HepG2 (cell line): Measurements from ENCODE around the gene ZNF221. TPM values are rescaled to one million over a fixed set of nuclear protein-coding genes. Genes with fewer than 3 reads are reported as not detected.

ENCODE experiments used
- ATAC-seq: fragments of 200-7000 bp; cut with Tn5 transposase; 3 replicates; pipeline ENCODE4 v1.9.1; 2020; ENCODE audit warnings: mild to moderate bottlenecking, moderate library complexity
- BruUV-seq: library from RNA; stranded (reverse); fragments of 400-500 nt; replicated peaks from 2 replicates; lab custom pipeline; 2021; lab: Mats Ljungman, UMichigan
- CTCF ChIA-PET: fragments of 300-600 bp; formaldehyde crosslinking; extraction: SDS; loops from one replicate; lab custom pipeline; 2021; ENCODE audit warnings: low total read pairs, inconsistent platforms, low intra/inter-chr PET ratio; lab: Yijun Ruan, JAX
- POLR2A ChIA-PET: fragments of 350-600 bp; sonication (Branson Sonifier 250); formaldehyde crosslinking; loops from one replicate; lab custom pipeline; 2020; ENCODE audit warnings: antibody characterized with exemption, inconsistent platforms; lab: Yijun Ruan, JAX
- DNase-seq: peaks from one replicate; pipeline ENCODE4 v3.0.0-alpha.2; 2015; ENCODE audit warnings: low spot score
- FAIRE-seq: peaks from 3 replicates; lab custom pipeline; 2011; peaks lifted over from hg19 to GRCh38; lab: Jason Lieb, UNC
- H2AFZ ChIP-seq: one replicate; pipeline ENCODE4 v1.6.1; 2011; ENCODE audit warnings: low read length, inconsistent platforms
- H3K27ac ChIP-seq: fragments of 300-600 bp; 3 replicates; pipeline ENCODE4 v1.8.0; 2011; ENCODE audit warnings: mixed run types, mild to moderate bottlenecking, mixed read lengths, low read length, inconsistent platforms; ENCODE audit not compliant: insufficient read depth; ENCODE audit errors: extremely low read length
- H3K27me3 ChIP-seq, 2 experiments: fragments of 200-600 bp in 1 of 2; 2 replicates in 1 of 2; 3 replicates in 1 of 2; pipeline versions ENCODE4 v1.6.0 to v1.8.0; 2011; ENCODE audit warnings: low read length in 2 of 2, mild to moderate bottlenecking in 2 of 2, moderate library complexity in 2 of 2, inconsistent platforms in 1 of 2; ENCODE audit not compliant: insufficient read depth in 2 of 2, control insufficient read depth in 1 of 2
- H3K36me3 ChIP-seq, 2 experiments: fragments of 200-600 bp in 1 of 2; replicated peaks in 1 of 2; 2 replicates in 1 of 2; 3 replicates in 1 of 2; pipeline versions ENCODE4 v1.5.1 to v1.8.0; 2011; ENCODE audit warnings: low read length in 2 of 2, inconsistent platforms in 1 of 2; ENCODE audit not compliant: insufficient read depth in 2 of 2, control insufficient read depth in 1 of 2
- H3K4me1 ChIP-seq: 2 replicates; pipeline ENCODE4 v1.5.1; 2012; ENCODE audit warnings: low read length, inconsistent platforms; ENCODE audit not compliant: insufficient read depth
- H3K4me2 ChIP-seq: 2 replicates; pipeline ENCODE4 v1.6.0; 2011; ENCODE audit warnings: low read depth, low read length, inconsistent platforms
- H3K4me3 ChIP-seq, 3 experiments: fragments of 200-600 bp in 1 of 3; sonication (generic), shearing (Covaris generic) in 1 of 3; replicated peaks in 1 of 3; 2 replicates each; pipeline ENCODE4 v1.5.1; 2011 to 2016; ENCODE audit warnings: low read length in 3 of 3, inconsistent platforms in 2 of 3, low read depth in 2 of 3, mild to moderate bottlenecking in 2 of 3, control low read depth in 1 of 3, mixed read lengths in 1 of 3; ENCODE audit not compliant: insufficient read depth in 1 of 3
- H3K79me2 ChIP-seq: one replicate; pipeline ENCODE4 v1.6.1; 2011; ENCODE audit warnings: low read length, inconsistent platforms; ENCODE audit not compliant: insufficient read depth
- H3K9ac ChIP-seq: 2 replicates; pipeline ENCODE4 v1.6.0; 2011; ENCODE audit warnings: mild to moderate bottlenecking, low read depth, low read length, inconsistent platforms; ENCODE audit not compliant: insufficient read depth
- H3K9me3 ChIP-seq: 2 replicates; pipeline ENCODE4 v1.5.1; 2012; ENCODE audit warnings: mild to moderate bottlenecking, low read length
- H4K20me1 ChIP-seq: 2 replicates; pipeline ENCODE4 v1.6.0; 2011; ENCODE audit warnings: inconsistent platforms, mild to moderate bottlenecking, low read length, moderate library complexity; ENCODE audit not compliant: insufficient read depth
- CEBPB ChIP-seq: IDR thresholded peaks from 2 replicates; pipeline ENCODE4 v1.6.1; 2011; ENCODE audit warnings: low read depth, low read length, improper control_type of control experiment, borderline replicate concordance
- FOXA3 ChIP-seq: IDR thresholded peaks from 2 replicates; pipeline ENCODE4 v1.6.1; 2016; ENCODE audit warnings: missing genetic modification reagents, missing compliant biosample characterization
- FOXP1 ChIP-seq, 2 experiments: fragments of 450-650 bp in 1 of 2; IDR thresholded peaks; 2 replicates each; pipeline ENCODE4 v1.6.1; 2017 to 2018; ENCODE audit warnings: antibody characterized with exemption in 1 of 2
- HNF4G ChIP-seq, 2 experiments: sonication (generic) in 1 of 2; formaldehyde crosslinking in 1 of 2; IDR thresholded peaks; 2 replicates each; pipeline versions ENCODE4 v1.4.0 to v1.6.1; 2011 to 2020; ENCODE audit warnings: borderline replicate concordance in 2 of 2, low read depth in 2 of 2, mild to moderate bottlenecking in 2 of 2, low read length in 1 of 2, missing genetic modification reagents in 1 of 2, moderate library complexity in 1 of 2
- HOMEZ ChIP-seq: IDR thresholded peaks from 2 replicates; pipeline ENCODE4 v1.6.1; 2016; ENCODE audit warnings: low read depth
- HOXD1 ChIP-seq: sonication (generic); formaldehyde crosslinking; IDR thresholded peaks from 2 replicates; pipeline ENCODE4 v1.5.0; 2020; ENCODE audit warnings: missing genetic modification reagents
- SOX6 ChIP-seq, 2 experiments: fragments of 450-650 bp in 1 of 2; sonication (generic) in 1 of 2; formaldehyde crosslinking in 1 of 2; IDR thresholded peaks; 2 replicates each; pipeline versions ENCODE4 v1.4.0 to v1.6.1; 2017 to 2020; ENCODE audit warnings: antibody characterized with exemption in 1 of 2, mild to moderate bottlenecking in 1 of 2, missing genetic modification reagents in 1 of 2
- TEAD3 ChIP-seq: optimal IDR thresholded peaks from 2 replicates; pipeline ENCODE3; 2016; ENCODE audit warnings: borderline replicate concordance
- THAP11 ChIP-seq: IDR thresholded peaks from 2 replicates; pipeline ENCODE4 v1.6.1; 2016; ENCODE audit warnings: missing biosample characterization, missing genetic modification reagents
- ZNF264 ChIP-seq: sonication (generic); formaldehyde crosslinking; IDR thresholded peaks from 2 replicates; pipeline ENCODE4 v1.4.0; 2020; ENCODE audit warnings: missing genetic modification reagents
- ZNF878 ChIP-seq: sonication (generic); formaldehyde crosslinking; IDR thresholded peaks from 2 replicates; pipeline ENCODE4 v1.8.1; 2023; ENCODE audit warnings: mild to moderate bottlenecking, missing genetic modification reagents, moderate library complexity
- ZSCAN22 ChIP-seq: sonication (generic); formaldehyde crosslinking; IDR thresholded peaks from 2 replicates; pipeline ENCODE4 v1.4.0; 2020; ENCODE audit warnings: mild to moderate bottlenecking, missing genetic modification reagents
- WGBS: methylation state at CpG from one replicate; pipeline ENCODE4 v1.1.6; 2017; ENCODE audit warnings: low lambda C conversion rate; 5-methylcytosine and 5-hydroxymethylcytosine counted together
- in situ Hi-C: cut with HindIII; loops from 2 replicates; pipeline ENCODE4 v1.10.0; 2017; ENCODE audit warnings: low pct_unique_long_range_greater_than_20kb; ENCODE audit not compliant: extremely low pct_ligation_motif_present
- intact Hi-C: fragments of 100-400 bp; cut with micrococcal nuclease; formaldehyde crosslinking; loops from one replicate; pipeline ENCODE4 v1.10.0; 2022; ENCODE audit not compliant: unreplicated experiment
- polyA plus RNA-seq, 8 experiments: library from polyadenylated mRNA; depleted of rRNA in 3 of 8; stranded (reverse) in 7 of 8; unstranded in 1 of 8; fragments of >200 nt; fragmentation: Illumina TruSeq in 4 of 8; extraction: Trizol in 4 of 8; gene quantifications; 2 replicates each; pipeline versions ENCODE4 v1.2.1 to v1.2.3, GENCODE V29; 2011 to 2016; ENCODE audit warnings: low read depth in 4 of 8, missing spikeins in 1 of 8, mixed read lengths in 1 of 8; ENCODE audit not compliant: insufficient read depth in 1 of 8
- total RNA-seq, 5 experiments: library from RNA; depleted of rRNA; stranded (reverse); fragments of >200 nt; fragmentation: Illumina TruSeq; extraction: Trizol; gene quantifications; 2 replicates each; pipeline ENCODE4 v1.2.3, GENCODE V29; 2016; ENCODE audit warnings: low read depth in 1 of 5
- TF ChIP-seq, protein P1 (sequence below), 2 experiments: IDR thresholded peaks; 2 replicates each; pipeline ENCODE4 v1.6.1; 2011 to 2012; ENCODE audit warnings: low read length in 2 of 2, borderline replicate concordance in 1 of 2, low read depth in 1 of 2, mild to moderate bottlenecking in 1 of 2, moderate library complexity in 1 of 2
- TF ChIP-seq, protein P2 (sequence below): sonication (generic); formaldehyde crosslinking; IDR thresholded peaks from 2 replicates; pipeline ENCODE4 v1.5.1; 2020; ENCODE audit warnings: mild to moderate bottlenecking, moderate library complexity, missing genetic modification reagents

The ZNF221 gene
- total and polyA plus RNA-seq, 2 of the 13 experiments (the other 11 are each of a cell fraction or from before 2014, with no cell fraction given): 0.48 to 3.4 TPM

DNA sequence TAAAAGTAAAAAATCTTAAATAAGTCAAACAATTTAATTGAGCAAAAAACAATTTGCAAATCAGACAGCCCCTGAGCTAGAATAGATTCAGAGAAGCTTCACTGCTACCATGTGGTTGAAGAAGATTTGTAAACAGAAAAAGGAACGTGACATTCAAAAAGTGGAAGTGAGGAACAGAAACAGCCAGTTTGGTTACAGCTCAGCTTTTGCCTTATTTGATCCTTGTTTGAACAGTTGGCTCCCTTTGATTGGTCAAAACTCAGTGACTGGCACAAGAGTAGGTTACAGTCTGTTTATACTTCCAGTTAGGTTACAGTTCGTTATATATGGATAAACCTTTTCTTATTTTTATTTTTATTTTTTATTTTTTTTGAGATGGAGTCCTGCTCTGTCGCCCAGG lies 5.8 kb downstream of the ZNF221 start (continued):
- TF ChIP-seq, protein P1, sequence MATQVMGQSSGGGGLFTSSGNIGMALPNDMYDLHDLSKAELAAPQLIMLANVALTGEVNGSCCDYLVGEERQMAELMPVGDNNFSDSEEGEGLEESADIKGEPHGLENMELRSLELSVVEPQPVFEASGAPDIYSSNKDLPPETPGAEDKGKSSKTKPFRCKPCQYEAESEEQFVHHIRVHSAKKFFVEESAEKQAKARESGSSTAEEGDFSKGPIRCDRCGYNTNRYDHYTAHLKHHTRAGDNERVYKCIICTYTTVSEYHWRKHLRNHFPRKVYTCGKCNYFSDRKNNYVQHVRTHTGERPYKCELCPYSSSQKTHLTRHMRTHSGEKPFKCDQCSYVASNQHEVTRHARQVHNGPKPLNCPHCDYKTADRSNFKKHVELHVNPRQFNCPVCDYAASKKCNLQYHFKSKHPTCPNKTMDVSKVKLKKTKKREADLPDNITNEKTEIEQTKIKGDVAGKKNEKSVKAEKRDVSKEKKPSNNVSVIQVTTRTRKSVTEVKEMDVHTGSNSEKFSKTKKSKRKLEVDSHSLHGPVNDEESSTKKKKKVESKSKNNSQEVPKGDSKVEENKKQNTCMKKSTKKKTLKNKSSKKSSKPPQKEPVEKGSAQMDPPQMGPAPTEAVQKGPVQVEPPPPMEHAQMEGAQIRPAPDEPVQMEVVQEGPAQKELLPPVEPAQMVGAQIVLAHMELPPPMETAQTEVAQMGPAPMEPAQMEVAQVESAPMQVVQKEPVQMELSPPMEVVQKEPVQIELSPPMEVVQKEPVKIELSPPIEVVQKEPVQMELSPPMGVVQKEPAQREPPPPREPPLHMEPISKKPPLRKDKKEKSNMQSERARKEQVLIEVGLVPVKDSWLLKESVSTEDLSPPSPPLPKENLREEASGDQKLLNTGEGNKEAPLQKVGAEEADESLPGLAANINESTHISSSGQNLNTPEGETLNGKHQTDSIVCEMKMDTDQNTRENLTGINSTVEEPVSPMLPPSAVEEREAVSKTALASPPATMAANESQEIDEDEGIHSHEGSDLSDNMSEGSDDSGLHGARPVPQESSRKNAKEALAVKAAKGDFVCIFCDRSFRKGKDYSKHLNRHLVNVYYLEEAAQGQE (IDR thresholded peaks at IDR 0.05; ENCODE audit: borderline replicate concordance in 1 of 2, low read depth in 1 of 2, low read length in 2 of 2): no peak
- TF ChIP-seq ZNF264: no peak
- no peak for TF ChIP-seq ZSCAN22 (CRISPR knock-in tag)
- TF ChIP-seq HNF4G (IDR thresholded peaks at IDR 0.05; ENCODE audit: borderline replicate concordance, low read depth, low read length): no peak
- TF ChIP-seq HNF4G (CRISPR knock-in tag; IDR thresholded peaks at IDR 0.05; ENCODE audit: borderline replicate concordance, low read depth): no peak

GRCh38 chr19:43957891-43958290 lies 6.9 kb downstream of the ZNF221 start:
- peak; percentile 51 for FAIRE-seq
- BruUV-seq: no TSS peak
- ATAC-seq: peak; percentile 35; the same call in 1 of the 3 replicates
- in situ Hi-C loops: no loop called here
- CTCF ChIA-PET: no interaction called here
- no peak overlapping the region for H3K9ac ChIP-seq
- H3K4me1 ChIP-seq: peaks cover 12% of the 10 kb centered on the region
- intact Hi-C loops: loop anchor here (10.0 kb wide), 1 partner anchor 117 kb away; the partner anchor contains the start of gene ZNF284
- no peak overlapping the region for H3K4me3 ChIP-seq
- no peaks in the 10 kb centered on the region for H3K79me2 ChIP-seq
- no peak overlapping the region for H3K27ac ChIP-seq
- no peaks in the 10 kb centered on the region; a peak in 1 of 5 replicates for H3K36me3 ChIP-seq
- DNase-seq: peak; percentile 59
- H2AFZ ChIP-seq: no peak overlapping the region
- H3K27me3 ChIP-seq: no peaks in the 10 kb centered on the region
- H3K4me2 ChIP-seq: no peak overlapping the region
- 80% methylated on average over 3 of the region's 3 CpGs for WGBS
- H3K9me3 ChIP-seq: peaks cover 35% of the 10 kb centered on the region
- no peaks in the 10 kb centered on the region for H4K20me1 ChIP-seq
- POLR2A ChIA-PET: no interaction called here
- peak; percentile 95 for TF ChIP-seq CEBPB
- TF ChIP-seq THAP11 (CRISPR knock-in tag): peak; percentile 76
- no peak for TF ChIP-seq FOXP1 (IDR thresholded peaks at IDR 0.05)
- TF ChIP-seq FOXP1 (CRISPR knock-in tag; IDR thresholded peaks at IDR 0.05): peak; percentile 50; the same call in 1 of the 2 replicates
- peak; percentile 43; the same call in 1 of the 2 replicates for TF ChIP-seq HOMEZ (CRISPR knock-in tag)
- TF ChIP-seq ZNF878: no peak
- TF ChIP-seq SOX6 (IDR thresholded peaks at IDR 0.05): no peak
- TF ChIP-seq SOX6 (CRISPR knock-in tag; IDR thresholded peaks at IDR 0.05): peak; percentile 39; the same call in 1 of the 2 replicates
- TF ChIP-seq TEAD3: peak; percentile 16
- TF ChIP-seq, protein P2, sequence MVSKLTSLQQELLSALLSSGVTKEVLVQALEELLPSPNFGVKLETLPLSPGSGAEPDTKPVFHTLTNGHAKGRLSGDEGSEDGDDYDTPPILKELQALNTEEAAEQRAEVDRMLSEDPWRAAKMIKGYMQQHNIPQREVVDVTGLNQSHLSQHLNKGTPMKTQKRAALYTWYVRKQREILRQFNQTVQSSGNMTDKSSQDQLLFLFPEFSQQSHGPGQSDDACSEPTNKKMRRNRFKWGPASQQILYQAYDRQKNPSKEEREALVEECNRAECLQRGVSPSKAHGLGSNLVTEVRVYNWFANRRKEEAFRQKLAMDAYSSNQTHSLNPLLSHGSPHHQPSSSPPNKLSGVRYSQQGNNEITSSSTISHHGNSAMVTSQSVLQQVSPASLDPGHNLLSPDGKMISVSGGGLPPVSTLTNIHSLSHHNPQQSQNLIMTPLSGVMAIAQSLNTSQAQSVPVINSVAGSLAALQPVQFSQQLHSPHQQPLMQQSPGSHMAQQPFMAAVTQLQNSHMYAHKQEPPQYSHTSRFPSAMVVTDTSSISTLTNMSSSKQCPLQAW (CRISPR knock-in tag): 0 out of 2 replicates have a peak, but pooled peaks have one; percentile 20
- TF ChIP-seq FOXA3 (CRISPR knock-in tag): peak; percentile 56
- peak; percentile 55; the same call in 1 of the 2 replicates for TF ChIP-seq HOXD1 (CRISPR knock-in tag)
